SK-N-SH (cell line): Measurements from ENCODE around the gene CDC42EP3.

Experiments
- CHD2 ChIP-seq: fragments of 150-350 bp; IDR thresholded peaks from 2 replicates; pipeline ENCODE4 v1.6.1; 2018; ENCODE audit warnings: low read length; ENCODE audit not compliant: partially characterized antibody
- CTCF ChIP-seq: fragments of 200-600 bp; sonication (generic); IDR thresholded peaks from 2 replicates; pipeline ENCODE4 v1.6.1; 2017; ENCODE audit warnings: antibody characterized with exemption, mild to moderate bottlenecking, moderate library complexity
- TAF1 ChIP-seq: IDR thresholded peaks from 2 replicates; pipeline ENCODE4 v1.6.1; 2012; ENCODE audit warnings: low read depth, mild to moderate bottlenecking, low read length, moderate library complexity, borderline replicate concordance

GRCh38 chr2:37633234-37633633 is 38.2 kb downstream of the CDC42EP3 start:
- no peak for TF ChIP-seq CTCF
- TF ChIP-seq TAF1, result no peak
- TF ChIP-seq CHD2, result no peak
